GM12873 (cell line): ENCODE data around the gene PTPRN2.

Source experiments
- TF ChIP-seq, protein P1 (sequence below): IDR thresholded peaks from 2 replicates; pipeline ENCODE4 v1.5.1; 2012; ENCODE audit warnings: low read depth, mild to moderate bottlenecking, moderate library complexity, low read length, control low read depth; ENCODE audit not compliant: insufficient read depth; ENCODE audit errors: missing control alignments

The PTPRN2 gene

GRCh38 chr7:158512869-158513268 lies 74.8 kb downstream of the PTPRN2 start:
- TF ChIP-seq, protein P1, sequence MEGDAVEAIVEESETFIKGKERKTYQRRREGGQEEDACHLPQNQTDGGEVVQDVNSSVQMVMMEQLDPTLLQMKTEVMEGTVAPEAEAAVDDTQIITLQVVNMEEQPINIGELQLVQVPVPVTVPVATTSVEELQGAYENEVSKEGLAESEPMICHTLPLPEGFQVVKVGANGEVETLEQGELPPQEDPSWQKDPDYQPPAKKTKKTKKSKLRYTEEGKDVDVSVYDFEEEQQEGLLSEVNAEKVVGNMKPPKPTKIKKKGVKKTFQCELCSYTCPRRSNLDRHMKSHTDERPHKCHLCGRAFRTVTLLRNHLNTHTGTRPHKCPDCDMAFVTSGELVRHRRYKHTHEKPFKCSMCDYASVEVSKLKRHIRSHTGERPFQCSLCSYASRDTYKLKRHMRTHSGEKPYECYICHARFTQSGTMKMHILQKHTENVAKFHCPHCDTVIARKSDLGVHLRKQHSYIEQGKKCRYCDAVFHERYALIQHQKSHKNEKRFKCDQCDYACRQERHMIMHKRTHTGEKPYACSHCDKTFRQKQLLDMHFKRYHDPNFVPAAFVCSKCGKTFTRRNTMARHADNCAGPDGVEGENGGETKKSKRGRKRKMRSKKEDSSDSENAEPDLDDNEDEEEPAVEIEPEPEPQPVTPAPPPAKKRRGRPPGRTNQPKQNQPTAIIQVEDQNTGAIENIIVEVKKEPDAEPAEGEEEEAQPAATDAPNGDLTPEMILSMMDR: no peak

GRCh38 chr7:158512042-158512441 lies 75.6 kb downstream of the PTPRN2 start:
- TF ChIP-seq, protein P1: no peak

- TF ChIP-seq, protein P1: no peak
Observed at GRCh38 chr7:158508802-158509385, 78.7 kb downstream of the PTPRN2 start.

GRCh38 chr7:158507917-158508316 lies 79.7 kb downstream of the PTPRN2 start:
- TF ChIP-seq, protein P1: no peak

- TF ChIP-seq, protein P1: no peak
Observed at GRCh38 chr7:158506626-158507025, 81.0 kb downstream of the PTPRN2 start.

DNA sequence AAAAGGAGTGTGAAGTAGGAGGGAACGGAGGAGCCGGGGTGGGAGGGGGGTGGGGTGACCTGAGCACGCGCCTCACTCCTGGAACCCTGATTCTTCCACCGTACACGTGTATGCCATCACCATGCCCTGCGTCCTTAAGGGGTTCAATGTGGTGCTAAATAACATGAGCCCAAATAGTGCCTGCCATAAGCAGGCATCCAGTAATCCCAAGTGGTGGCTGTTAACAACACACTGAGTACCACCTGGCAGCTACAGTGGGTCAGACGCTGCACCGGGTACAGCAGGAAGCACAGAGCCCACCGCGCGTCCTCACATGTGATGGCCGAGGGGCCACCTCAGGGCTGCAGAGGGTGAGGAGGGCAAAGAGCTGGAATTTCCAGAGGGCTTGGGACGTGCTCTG lies 81.9 kb downstream of the PTPRN2 start:
- TF ChIP-seq, protein P1: no peak

DNA sequence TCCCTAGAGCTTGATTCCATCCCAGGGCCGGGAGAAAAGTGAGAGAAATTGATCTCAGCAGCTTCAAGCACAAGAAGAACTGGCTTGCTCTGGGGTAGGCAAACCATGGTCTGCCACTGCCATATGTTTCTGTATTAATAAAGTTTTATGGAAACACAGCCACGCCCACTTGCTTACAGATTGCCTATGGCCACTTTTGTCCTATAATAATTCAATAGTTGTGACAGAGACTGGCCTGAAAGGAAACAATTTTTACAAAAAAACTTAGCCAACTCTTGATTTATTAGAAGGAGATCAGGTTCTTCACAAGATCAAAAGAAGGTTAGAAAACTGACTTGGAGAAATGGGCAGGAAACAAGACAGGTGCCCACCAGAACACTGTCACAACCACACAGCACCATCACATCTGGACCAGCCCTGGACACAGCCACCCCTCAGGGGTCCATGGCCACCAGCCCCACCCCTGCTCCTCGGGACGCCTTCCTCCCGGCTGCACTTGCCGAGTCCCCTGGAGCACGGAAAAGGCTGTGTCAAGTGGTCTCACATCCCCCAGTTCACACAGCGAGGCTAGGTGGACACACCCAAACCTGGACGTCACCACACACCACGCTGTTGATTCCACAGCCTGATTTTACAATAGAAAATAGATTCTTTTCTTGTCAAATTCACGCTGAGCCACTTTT lies 85.4 kb downstream of the PTPRN2 start:
- TF ChIP-seq, protein P1: no peak
